ENCODE data around the gene FAM78A.

GRCh38 chr9:131237931-131238401, 38.3 kb downstream of the FAM78A start:
- no peak for TF ChIP-seq CTCF (IDR thresholded peaks at IDR 0.05)
- TF ChIP-seq EP300 (IDR thresholded peaks at IDR 0.05) = no peak

Measured in ovary (tissue), 3 donors.